DND-41 (cell line): Measurements from ENCODE around the gene XPO6.

ENCODE experiments used
- CTCF ChIP-seq: IDR thresholded peaks from 2 replicates; pipeline ENCODE4 v1.5.1; 2012; ENCODE audit warnings: borderline replicate concordance, low read length, moderate library complexity, mild to moderate bottlenecking; ENCODE audit not compliant: poor library complexity, severe bottlenecking; ENCODE audit errors: extremely low read depth
- EZH2 ChIP-seq: IDR thresholded peaks from 3 replicates; pipeline ENCODE4 v1.6.1; 2012; ENCODE audit warnings: borderline replicate concordance, low read depth, mild to moderate bottlenecking, moderate library complexity, low read length, inconsistent platforms; ENCODE audit not compliant: severe bottlenecking

DNA sequence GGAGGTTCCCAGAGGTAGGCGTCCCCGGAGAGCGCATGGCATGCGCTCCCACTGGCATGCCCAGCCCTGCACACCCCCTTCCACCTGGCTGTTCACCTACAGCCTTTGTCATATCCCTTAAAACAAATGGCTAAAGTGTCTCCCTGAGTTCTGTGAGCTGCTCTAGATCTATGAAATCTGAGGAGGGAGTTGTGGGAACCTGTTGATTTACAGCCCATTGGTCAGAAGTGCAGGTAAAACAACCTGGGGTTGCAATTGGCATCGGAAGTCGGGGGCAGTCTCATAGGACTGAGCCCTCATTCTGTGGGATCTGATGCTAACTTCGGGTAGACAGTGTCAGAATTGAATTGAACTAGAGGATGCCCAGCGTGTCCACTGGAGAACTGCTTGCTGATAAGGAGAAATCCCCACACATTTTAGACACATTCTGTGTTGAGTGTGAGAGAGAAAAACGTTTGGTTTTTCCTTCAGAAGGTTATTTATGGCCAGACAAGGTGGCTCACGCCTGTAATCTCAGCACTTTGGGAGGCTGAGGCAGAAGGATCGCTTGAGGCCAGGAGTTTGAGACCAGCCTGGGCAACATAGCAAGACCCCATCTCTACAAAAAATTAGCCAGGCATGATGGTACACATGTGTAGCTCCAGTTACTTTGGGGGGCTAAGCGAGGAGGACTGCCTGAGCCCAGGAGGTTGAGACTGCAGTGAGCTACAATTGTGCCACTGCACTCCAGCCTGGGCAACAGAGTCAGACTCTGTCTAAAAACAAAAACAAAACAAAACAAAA is 126.2 kb downstream of the XPO6 start:
- TF ChIP-seq CTCF (no peak), EZH2 (no peak)
